Measurements from ENCODE around the gene LYST.

Gene LYST

DNA sequence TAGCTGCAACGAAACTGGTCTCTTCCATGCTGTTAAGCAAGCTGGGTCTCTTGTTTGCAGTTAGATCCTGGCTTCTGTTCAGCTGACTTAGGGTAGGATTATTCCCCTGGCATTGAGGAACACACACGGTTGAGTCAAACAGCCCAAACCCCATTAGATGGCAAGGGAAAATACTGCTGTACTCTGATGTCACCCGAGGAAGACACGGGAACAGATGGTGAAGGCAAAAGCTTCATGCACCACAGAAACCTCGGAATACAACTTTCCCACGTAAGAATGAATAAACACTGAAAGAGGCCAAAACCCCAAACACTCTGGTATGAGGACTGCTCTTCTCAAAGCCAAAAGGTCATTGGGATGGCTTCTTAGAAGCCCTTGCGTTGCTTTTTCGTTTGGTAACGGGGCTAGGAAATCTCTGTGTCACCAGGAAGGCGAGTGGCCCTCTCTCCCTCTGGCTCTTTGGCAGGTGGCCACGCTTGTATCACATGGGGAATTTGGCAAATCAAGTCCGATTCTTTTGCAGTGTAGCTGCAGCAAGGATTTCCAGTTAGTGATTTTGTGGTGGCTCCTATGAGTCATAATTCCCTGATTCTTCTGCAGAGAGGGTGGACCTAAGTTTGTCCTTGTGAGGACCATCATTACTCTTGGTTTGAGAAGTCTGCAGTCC lies 16.7 kb upstream of the LYST start:
- DNase-seq, result no peak

DNA sequence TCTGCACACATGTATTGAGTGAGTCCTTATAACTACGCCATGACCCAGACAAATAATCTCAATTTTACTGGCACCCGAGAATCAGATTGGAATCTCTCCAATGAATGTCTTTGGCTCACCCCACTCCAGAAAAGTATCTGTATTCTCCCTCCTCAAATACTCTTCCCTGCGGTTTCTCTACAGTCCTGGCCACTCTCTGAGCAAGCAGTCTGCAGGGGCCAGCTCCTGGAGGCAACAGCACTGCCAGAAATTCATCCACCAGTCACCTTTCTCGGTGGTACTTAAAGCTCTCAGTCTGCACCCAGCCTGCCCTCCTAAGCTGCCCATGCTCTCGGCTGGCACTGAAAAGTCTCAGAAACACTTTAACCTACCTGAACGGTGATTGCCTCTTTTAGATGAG lies 16.1 kb upstream of the LYST start:
- no peak for DNase-seq

- no peak for DNase-seq
Observed at GRCh38 chr1:235881930-235882700, 15.4 kb upstream of the LYST start.

- DNase-seq, result no peak
Observed at GRCh38 chr1:235878082-235878811, 11.5 kb upstream of the LYST start.

DNA sequence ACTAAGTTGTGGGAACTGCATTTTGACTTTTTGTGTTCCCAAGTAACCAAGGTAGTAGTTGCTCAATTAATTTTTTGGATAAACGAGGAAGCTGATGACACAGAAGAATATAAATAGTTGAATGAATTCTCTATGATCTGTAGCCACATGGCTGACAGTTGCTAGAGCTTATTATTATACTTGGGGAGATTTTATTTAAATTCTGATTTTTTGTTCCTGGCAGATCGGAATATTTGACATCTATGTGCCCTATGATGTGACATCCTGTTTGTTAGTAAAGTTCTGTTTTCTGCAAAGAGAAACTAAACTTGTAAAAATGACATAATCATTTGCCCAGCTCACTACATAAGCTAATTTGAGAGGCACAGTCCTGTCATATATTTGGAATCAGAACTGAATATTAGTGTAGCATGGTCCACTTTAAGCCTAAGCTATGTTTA lies 9.7 kb upstream of the LYST start:
- DNase-seq, result no peak

- DNase-seq, result no peak
Observed at GRCh38 chr1:235875036-235875597, 8.4 kb upstream of the LYST start.

- no peak for DNase-seq
Observed at GRCh38 chr1:235874261-235874660, 7.6 kb upstream of the LYST start.

GRCh38 chr1:235873571-235873970 lies 6.9 kb upstream of the LYST start:
- DNase-seq, result no peak

- DNase-seq, result no peak
Observed at GRCh38 chr1:235873045-235873444, 6.3 kb upstream of the LYST start.

- DNase-seq, result no peak
Observed at GRCh38 chr1:235872270-235872669, 5.6 kb upstream of the LYST start.

GRCh38 chr1:235867903-235868469 lies 1.3 kb upstream of the LYST start:
- no peak for DNase-seq

DNA sequence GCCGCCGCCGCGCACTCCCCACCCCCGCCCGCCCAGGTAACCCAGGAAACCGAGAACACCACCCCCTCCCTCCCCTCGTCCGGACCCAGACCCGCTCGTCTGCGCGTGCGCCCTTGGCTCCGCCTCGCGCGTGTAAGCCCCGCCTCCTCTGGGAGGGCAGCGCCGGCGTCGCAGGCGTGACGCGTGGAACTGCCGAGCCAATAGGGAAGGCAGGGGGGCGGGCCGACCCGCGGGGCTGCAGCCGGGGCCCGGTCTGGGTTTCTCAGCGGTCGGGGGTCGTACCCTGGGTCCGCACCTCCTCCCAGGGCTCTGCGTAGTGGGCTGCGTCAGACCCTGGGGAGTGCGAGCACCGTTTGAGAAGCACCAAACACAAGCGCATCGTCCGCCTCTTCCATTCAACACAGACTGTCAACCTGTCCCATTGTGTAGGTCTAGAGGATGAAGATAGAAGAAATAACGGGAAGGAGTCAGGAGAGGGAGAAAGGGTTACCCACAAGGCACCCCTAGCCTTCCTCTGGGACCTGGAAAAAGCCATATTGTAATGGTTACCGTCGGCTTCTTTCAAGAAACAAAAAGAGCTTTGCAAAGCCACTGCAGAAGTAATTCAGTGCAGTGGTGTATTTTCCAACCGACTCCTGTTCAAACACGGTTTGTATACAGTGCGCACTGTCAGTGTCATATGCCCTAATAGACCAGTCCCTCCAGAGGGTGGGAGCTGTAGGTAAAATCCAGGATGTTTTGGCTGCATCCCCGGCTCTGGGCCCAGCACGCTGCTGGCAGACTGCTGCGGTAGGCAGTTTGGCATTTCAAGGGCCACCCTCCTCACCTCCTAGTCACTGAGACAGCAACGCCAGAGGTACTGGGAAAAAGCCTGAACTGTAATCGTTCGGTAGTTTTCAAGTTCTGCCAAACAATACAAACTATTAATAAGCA lies 473 bp upstream of the LYST start:
- peak; percentile 55 for DNase-seq

- DNase-seq, result no peak
Observed at GRCh38 chr1:235865565-235866204, 1.0 kb downstream of the LYST start.

- DNase-seq, result no peak
Observed at GRCh38 chr1:235864931-235865525, 1.7 kb downstream of the LYST start.

DNA sequence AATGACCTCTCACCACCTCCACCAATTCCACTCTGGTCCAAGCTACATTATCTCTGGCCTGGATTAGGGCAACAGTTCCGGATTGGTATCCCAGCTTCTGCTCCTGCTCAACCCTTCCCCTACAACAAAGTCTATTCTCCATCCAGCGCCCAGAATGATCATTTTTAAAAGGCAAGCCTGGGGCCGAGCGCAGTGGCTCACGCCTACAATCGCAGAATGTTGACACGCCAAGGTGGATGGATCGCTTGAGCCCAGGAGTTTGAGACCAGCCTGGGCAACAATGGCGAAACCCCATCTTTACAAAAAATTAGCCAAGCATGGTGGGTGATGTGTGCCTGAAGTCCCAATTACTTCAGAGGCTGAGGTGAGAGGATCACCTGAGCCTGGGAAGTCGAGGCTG lies 2.2 kb downstream of the LYST start:
- DNase-seq, result no peak

DNA sequence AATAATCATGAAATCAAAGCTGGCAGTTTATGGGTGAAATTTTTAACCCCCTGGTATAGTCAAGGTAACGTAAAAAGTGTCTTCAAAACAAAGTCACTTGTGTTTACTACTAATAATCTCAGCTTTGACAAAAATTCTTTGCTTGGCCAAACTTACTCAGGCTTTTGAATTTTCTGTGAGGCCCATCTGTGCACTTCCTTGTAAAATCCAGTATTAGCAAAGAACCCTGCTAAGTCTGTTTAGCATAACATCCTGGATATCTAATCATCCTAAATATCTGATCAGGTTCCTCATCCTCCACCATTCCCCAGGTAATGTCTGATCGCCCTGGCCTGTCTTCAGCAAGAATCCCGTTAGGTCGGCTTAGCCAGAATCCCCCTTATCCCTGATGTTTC lies 3.0 kb downstream of the LYST start:
- no peak for DNase-seq

DNA sequence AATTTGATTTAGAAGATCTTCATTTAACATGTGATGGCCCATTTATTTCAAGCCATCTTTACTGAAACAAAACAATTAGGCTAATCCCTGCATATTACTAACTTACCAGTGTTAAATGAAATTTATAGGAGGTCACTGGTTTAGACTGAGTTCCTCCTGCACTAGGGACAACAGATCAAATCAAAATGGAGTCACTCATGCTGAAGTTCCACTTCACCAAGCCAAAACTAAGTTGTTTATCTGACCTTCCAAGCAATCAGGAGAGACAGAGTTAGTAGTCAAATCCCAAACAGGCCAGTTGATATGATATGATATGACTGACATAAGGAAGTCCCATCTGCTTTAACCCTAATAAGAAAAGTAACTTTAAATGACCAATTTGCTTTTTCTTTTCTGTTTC lies 4.8 kb downstream of the LYST start:
- no peak for DNase-seq

DNA sequence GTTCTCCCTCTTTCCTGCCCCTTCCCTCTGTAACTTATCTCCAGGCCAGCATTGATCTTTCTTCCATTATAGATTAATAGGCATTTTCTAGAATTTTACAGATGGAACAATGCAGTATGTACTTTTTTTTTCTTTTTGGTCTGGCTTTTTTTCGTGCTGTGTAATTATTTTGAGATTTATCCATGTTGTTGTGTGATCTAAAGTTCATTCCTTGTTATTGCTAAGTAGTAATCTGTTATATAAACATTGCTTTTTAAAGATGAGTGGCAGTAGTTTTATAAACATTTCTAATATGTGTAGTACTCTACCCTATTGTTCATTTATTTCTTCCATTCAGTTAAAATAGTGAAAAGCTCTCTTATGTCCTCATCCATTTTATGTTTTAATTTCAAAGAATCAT lies 5.9 kb downstream of the LYST start:
- no peak for DNase-seq

- DNase-seq, result no peak
Observed at GRCh38 chr1:235859789-235860188, 6.9 kb downstream of the LYST start.

DNA sequence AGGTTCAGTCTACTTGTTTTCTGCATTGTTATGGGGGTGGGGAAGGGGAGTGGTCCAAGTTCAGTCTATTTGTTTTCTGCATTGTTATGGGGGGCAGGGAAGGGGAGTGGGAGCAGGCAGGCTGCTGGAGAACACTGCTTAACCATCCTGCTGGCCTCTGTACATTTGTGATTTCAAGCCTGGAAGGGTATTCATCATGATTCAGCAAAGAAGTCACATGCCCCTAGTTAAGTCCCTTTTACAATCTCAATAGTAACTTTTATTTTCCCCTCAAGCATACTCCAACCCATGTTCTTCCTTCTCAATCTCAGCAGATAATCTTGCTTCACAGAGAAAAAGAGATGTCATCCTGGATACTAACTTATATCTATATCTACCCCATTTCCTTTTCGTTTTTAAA lies 7.9 kb downstream of the LYST start:
- no peak for DNase-seq

DNA sequence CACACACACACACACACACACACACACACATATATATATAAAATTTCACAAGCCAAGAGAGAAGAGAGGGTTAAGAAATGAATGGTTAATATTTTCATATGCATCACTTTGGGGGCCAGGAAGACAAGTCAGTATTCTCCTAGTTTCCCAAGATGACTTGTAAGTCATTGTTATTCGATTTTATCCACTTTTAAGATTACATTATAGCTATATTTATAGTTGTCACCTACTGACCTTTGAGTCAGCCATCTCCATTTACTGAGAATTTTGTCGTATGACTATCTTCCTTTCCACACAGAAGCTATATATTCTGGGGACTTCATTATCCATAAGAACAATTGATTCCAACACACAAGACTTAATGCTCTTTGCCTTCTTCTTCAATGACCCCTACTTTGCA lies 8.9 kb downstream of the LYST start:
- no peak for DNase-seq
